ENCODE measurements around the gene AGPS.
"Not testable (repeated sequence)": the region's sequence is repeated elsewhere in the genome, so short reads cannot be mapped to it uniquely, and the experiment has no call there.

The AGPS gene

DNA sequence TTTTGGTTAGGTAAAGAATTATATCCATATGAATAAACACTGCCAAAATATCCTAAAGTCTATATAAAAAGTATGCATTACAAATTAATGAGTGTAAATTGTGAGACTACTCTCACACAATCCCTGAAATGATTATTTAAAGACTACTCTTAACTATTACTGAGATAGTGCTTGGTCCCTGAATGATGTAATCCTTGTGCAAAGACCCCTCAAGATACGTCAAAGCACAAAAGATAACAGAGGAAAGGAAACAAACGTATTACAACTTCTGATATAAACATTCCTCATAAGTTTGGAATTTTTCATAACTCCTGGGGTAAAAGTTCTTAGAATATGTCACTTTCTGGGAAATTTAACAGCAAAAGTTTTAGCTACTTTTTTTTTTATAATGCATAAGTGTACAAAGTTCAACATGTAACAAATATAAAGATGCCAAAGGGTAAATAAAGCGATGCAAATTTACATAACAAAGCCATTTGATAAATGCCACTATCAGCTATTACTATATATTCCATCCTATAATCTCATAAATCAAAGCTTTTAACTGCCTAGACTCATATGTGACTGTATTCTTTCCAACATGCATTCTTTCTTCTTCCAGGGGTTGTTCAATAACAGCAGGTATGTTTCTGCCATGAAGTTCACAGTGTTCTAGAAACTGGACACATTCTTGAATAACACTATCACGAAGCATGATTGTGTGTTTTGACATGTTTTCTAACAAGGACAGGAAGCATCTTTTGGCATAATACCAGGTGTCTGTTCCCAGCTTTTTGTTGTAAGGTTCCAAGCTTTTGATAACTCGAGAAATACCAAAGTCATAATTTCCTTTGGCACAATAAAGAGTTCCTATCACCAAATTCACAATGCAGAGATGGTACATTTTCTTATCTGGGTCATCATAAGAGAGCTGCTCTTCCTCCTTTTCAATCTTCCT is 158.0 kb downstream of the AGPS start:
- no peak for DNase-seq (ENCODE audit: low read depth, low spot score)

DNA sequence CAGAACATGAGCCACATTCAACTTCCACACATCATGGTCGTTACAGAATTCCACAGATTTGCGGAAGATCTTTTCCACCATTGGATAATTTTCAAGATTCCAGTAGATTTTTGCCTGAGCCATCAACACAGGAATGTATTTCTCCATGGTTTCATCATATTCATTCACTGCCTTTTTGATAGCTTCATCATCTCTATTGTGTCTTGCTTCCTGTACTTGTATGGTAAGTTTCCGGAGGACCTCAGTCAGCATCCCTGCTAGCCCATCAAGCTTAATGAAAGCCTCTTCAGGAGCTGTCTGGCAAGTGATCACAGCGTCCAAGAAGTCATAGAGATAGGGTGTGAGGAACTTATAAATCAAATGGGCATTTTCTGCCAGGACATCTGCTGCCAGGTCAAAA is 158.8 kb downstream of the AGPS start:
- not testable (repeated sequence) for DNase-seq (ENCODE audit: low read depth, low spot score)

DNA sequence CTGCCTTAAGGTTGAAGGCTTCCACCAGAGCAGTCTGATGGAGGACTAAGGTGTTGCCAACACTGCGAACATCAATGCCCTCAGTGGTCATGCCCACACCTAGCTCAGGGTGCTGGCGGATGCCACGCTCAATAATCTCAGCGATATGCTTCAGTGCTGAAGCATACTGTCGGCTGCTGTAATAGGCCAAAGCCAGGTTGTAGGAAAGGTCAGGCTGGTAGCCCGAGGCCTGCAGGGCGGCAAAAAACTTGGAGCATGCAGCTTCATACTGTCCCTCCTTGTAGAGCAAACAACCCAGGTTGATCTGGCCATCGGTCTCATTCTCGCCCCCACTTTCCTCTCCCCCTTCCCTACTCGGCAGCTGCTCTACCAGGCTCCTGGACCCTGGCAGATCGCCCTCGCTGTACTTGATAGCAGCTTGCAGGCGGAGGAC is 159.4 kb downstream of the AGPS start:
- DNase-seq (ENCODE audit: low read depth, low spot score) = no peak

DNA sequence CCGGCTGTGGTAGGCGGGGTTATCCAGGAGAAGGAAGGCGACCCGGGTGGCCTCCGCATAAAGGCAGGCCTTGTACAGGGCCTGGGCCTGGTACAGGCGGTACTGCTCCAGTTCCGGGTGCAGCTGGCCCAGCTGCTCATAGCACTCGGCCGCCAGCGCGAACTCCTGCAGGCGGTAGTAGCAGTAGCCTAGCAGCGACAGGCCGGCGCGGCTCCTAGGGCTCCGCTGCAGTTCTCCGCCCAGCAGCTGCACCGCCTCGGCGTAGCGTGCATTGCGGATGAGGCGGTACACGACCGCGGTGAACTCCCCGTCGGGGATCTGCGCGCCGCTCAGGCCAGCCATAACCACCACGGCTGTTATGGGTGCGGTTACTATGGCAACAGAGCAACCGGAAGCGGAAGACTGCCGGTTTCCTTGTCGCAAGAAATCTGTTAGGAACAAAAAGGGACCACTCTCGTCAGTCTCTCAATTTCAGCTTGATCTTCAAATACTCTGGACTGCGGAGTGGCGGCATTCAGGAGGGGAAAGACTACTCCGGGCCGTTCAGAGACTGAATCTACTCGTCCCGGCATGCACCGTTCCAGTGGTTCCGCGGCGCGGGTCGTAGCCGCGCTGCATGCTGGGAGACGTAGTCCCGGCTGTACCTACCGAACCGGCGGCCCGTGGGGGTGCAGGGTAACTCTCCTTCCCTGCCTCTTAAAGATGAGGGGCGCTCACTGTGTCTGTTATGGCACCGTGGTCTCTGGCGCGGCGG is 160.0 kb downstream of the AGPS start:
- DNase-seq (ENCODE audit: low read depth, low spot score) = peak; percentile 72

DNA sequence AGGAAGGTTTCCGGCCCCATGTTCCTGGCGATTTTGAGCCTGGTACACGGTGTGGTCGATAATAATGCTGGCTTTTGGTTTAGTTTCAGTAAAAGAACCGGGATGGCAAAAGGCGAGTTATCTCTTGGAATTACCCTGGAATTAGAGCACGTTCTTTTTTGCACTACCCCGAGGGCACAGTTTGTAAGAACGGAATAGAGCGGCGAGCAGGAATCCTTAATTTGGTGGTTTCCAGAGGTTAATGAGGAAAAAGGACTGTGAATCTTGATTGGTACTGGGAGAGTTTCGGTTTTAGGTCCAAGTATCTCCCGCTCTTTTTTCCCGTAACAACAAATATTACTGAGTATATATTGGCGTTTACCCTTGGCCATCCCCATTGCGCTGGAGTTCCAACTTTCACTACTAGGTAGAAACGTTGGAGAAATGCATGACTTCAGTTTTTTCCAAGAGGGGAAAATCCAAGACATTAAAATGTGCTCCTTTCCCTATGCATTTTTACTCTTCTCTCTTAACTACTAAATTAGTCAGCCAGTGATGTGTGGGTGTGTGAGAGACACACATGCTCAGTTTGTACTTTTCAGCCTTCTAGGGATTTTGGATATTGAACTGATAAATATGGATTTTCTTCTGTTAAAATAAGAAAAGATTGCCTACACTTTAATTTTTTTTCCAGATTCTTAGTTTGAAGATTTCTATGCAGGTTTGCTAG is 160.8 kb downstream of the AGPS start:
- DNase-seq (ENCODE audit: low read depth, low spot score) = no peak

DNA sequence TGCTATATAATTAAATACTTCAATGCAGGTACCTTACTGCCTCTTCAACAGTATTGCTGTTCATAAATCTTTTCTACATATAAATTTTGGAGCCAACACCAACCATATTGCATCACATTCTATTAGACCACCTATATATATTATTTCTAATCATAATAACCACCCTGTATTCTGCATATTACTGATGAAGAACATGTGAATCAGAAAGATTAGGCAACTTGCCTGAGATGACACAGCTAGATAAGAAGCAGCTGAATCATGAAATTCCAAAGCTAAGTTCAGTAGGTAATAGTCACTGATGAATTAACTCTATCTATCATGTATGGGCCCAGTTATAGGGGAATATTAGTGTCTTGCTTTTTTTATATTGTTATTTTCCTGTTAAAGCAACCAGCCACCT is 161.8 kb downstream of the AGPS start:
- DNase-seq (ENCODE audit: low read depth, low spot score) = no peak

GRCh38 chr2:177556153-177556552 is 163.6 kb downstream of the AGPS start:
- DNase-seq (ENCODE audit: low read depth, low spot score) = no peak

DNA sequence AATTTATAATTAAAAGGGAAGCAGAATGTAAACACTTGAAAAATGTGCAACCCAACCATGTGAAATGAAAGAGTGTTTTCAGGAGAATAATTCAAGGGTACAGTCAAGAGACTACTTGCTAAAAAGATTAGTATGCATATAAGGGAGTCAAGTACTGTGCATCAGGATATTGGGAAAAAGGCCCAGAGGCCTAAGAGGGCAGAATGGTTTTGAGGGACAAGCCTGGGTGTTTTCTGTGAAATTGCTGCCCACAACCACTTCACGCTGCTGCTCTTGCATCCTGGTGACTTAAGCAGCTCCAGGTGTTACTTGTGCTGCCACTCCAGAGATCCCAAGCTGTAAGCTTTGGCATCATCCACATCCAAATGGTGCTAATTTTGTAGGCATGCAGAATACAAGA is 165.2 kb downstream of the AGPS start:
- no peak for DNase-seq (ENCODE audit: low read depth, low spot score)

- DNase-seq (ENCODE audit: low read depth, low spot score) = no peak
Observed at GRCh38 chr2:177559638-177560037, 167.1 kb downstream of the AGPS start.

DNA sequence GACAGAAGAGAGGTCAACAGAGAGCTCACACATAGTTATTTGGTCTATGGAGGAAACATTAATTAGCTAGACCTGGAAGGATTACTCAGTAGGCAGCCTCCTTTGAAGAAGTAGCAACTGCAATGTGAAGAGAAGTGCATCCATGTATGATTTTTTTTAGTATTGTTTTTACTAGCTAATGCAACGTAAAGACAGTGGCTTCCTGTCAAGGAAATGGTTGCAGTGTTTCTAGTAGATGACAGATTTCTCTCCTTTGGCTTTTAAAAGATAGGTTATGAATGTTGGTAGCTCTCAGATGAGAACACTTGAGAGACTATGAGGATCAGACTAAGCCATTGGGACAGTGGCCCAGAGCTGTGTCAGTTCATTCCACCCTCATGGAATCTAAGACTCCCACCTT is 175.8 kb downstream of the AGPS start:
- no peak for DNase-seq (ENCODE audit: low read depth, low spot score)

DNA sequence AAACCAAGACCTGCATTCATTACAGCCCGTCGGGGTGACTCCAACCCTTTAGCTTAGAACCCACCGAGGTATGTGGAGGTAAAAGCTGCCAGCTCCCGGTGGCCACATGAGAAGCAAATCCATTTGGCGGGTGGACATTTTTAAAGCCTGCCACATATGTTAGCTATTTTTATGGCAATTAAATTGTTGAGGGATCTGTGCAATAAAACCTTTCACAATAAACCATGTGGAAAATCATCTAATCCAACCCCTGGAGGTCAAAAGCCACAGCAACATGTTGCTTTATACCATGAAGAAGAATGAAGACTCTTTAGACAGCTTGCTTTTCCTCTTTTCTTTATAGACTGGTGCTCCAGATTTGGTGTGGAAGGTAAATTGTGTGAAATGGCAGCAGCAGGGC is 176.3 kb downstream of the AGPS start:
- no peak for DNase-seq (ENCODE audit: low read depth, low spot score)

DNA sequence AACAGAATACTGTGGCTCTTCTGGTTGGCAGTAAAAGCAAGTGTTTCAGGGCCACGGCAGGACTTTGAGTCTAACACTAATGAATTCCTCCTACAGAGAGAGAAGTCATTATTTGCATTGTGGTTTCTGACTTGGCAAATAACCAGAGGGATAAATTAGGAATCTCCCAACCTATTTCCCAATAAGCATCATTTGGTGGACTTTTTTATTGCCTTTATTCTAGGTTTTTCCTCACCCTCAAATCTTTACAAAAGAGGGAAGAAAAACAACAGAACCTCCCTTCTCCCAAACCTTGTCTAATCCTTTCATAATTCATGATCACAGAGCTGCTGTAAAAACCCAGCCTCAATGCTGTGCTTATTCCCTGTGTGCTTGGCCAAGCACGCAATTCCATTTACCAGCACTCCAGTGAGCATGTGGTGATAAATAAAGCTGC is 179.7 kb downstream of the AGPS start:
- no peak for DNase-seq (ENCODE audit: low read depth, low spot score)

GRCh38 chr2:177573120-177573519 is 180.5 kb downstream of the AGPS start:
- no peak for DNase-seq (ENCODE audit: low read depth, low spot score)

DNA sequence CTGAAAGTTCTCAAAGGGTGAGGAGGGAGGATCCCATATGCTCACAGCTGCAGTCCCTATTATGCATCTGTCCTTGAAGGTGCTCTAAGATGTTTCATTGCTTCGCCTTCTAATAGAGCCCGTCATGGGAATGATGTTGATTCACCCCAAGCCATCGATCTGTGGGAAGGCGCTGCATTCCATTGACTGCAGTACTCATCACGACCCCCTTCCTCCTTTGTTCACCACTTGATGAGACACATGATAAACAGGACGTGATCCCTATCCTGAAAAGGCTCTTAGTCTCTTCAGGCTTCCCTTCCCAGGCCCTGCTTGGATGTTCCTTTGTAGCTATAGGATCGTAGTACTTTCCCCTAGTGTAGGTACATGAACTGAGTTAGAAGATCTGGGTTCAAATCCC is 181.8 kb downstream of the AGPS start:
- DNase-seq (ENCODE audit: low read depth, low spot score) = no peak

GRCh38 chr2:177575358-177575757 is 182.8 kb downstream of the AGPS start:
- DNase-seq (ENCODE audit: low read depth, low spot score) = no peak

- no peak for DNase-seq (ENCODE audit: low read depth, low spot score)
Observed at GRCh38 chr2:177577075-177577474, 184.5 kb downstream of the AGPS start.

- no peak for DNase-seq (ENCODE audit: low read depth, low spot score)
Observed at GRCh38 chr2:177578454-177578853, 185.9 kb downstream of the AGPS start.

DNA sequence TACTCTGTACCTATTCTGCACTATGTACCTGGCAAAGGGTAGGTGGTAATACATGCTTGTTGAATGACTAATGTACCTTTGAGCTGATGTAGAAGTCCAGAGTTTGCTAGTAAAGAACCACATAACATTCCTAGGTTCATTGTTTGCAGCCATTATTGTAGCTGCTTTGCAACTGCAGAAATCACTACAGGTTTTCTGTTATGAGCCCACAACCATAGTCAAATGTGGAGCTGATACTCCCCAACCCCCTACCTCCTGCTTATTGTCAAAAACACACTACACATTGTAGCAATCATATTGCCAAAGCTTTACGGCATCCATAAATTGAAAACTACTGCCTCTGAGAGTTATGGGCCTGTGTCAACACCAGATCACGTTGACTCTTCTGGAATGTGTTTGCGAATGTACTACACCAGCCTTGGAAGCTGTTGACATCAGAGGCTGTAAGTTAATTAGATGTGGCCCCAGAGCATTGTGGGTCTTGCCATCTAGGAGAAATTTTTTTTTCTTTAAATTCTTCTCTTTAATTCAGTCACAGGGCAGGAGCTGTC is 187.0 kb downstream of the AGPS start:
- DNase-seq (ENCODE audit: low read depth, low spot score) = no peak

DNA sequence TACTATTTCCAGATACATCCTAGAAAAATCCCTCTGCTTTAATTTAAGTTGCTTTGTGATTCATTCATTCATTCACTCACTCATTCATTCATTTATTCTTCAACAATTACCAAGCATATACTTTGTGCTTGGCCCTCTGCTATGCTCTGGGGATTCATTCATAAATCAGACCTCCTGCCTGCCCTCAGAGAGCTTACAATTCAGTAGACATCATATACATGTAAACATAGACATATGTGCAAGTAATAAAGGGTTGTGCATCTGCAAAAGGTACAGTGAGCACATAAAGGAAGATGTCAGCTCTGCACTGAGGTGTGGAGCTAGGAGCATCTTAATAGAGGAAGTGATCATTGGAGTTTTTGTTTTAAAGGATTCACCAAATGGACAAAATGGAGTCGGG is 189.4 kb downstream of the AGPS start:
- no peak for DNase-seq (ENCODE audit: low read depth, low spot score)

DNA sequence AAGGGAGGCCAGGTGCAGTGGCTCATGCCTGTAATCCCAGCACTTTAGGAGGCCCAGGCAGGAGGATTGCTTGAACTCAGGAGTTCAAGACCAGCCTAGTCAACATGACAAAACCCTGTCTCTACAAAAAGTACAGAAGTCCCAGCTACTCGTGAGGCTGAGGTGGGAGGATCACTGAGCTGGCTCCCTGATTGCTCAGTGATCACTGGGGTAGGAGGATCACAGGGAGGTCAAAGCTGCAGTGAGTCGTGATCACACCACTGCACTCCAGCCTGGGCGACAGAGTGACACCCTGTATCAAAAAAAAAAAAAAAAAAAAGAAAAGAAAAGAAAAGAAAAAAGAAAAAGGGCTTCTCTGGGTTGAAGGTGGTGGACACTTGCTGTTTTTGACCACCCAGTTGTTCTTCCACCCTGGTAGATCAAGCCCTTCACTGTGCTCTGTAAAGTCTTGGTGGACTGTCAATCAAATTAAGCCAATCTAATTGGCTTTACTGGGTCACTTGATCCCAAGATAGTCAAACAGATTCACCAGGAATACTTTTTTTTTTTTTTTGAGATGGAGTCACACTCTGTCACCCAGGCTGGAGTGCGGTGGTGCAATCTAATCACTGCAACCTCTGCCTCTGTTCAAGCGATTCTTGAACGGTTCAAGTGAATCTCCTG is 191.6 kb downstream of the AGPS start:
- no peak for DNase-seq (ENCODE audit: low read depth, low spot score)

GRCh38 chr2:177585234-177585863 is 192.8 kb downstream of the AGPS start:
- no peak for DNase-seq (ENCODE audit: low read depth, low spot score)

Measured in smooth muscle cell of the brain vasculature (primary cell).